HepG2 (cell line): ENCODE data around the gene FLYWCH1. TPM values are rescaled to one million over a fixed set of nuclear protein-coding genes. Genes with fewer than 3 reads are reported as not detected.

Source experiments
- KLF11 ChIP-seq: IDR thresholded peaks from 2 replicates; pipeline ENCODE4 v1.6.1; 2016; ENCODE audit warnings: missing compliant biosample characterization
- PCBP2 ChIP-seq: fragments of 200-400 bp; formaldehyde crosslinking; optimal IDR thresholded peaks from 2 replicates; pipeline ENCODE3; 2018; ENCODE audit warnings: low read length, low read depth; ENCODE audit not compliant: poor library complexity, severe bottlenecking
- SNRNP70 ChIP-seq: fragments of 200-400 bp; formaldehyde crosslinking; IDR thresholded peaks from 2 replicates; pipeline ENCODE4 v1.6.1; 2017; ENCODE audit warnings: mild to moderate bottlenecking, low read depth, low read length, moderate library complexity
- SRF ChIP-seq: IDR thresholded peaks from 2 replicates; pipeline ENCODE4 v1.6.1; 2011; ENCODE audit warnings: mild to moderate bottlenecking, low read depth, low read length, moderate library complexity
- ZFP36L2 ChIP-seq: sonication (generic); formaldehyde crosslinking; IDR thresholded peaks from 2 replicates; pipeline ENCODE4 v1.4.0; 2020; ENCODE audit warnings: missing genetic modification reagents
- ZNF660 ChIP-seq: sonication (generic); formaldehyde crosslinking; IDR thresholded peaks from 2 replicates; pipeline ENCODE4 v1.5.1; 2020; ENCODE audit warnings: mild to moderate bottlenecking, low read depth, missing genetic modification reagents, borderline replicate concordance
- ZSCAN9 ChIP-seq: IDR thresholded peaks from 2 replicates; pipeline ENCODE4 v1.6.1; 2016; ENCODE audit warnings: borderline replicate concordance
- polyA plus RNA-seq, 8 experiments: library from polyadenylated mRNA; depleted of rRNA in 3 of 8; stranded (reverse) in 7 of 8; unstranded in 1 of 8; fragments of >200 nt; fragmentation: Illumina TruSeq in 4 of 8; extraction: Trizol in 4 of 8; gene quantifications; 2 replicates each; pipeline versions ENCODE4 v1.2.1 to v1.2.3, GENCODE V29; 2011 to 2016; ENCODE audit warnings: low read depth in 4 of 8, missing spikeins in 1 of 8, mixed read lengths in 1 of 8; ENCODE audit not compliant: insufficient read depth in 1 of 8
- total RNA-seq, 5 experiments: library from RNA; depleted of rRNA; stranded (reverse); fragments of >200 nt; fragmentation: Illumina TruSeq; extraction: Trizol; gene quantifications; 2 replicates each; pipeline ENCODE4 v1.2.3, GENCODE V29; 2016; ENCODE audit warnings: low read depth in 1 of 5
- TF ChIP-seq, protein P1 (sequence below): sonication (generic); formaldehyde crosslinking; IDR thresholded peaks from 2 replicates; pipeline ENCODE4 v1.4.0; 2020; ENCODE audit warnings: missing genetic modification reagents, borderline replicate concordance
- TF ChIP-seq, protein P2 (sequence below): sonication (generic); formaldehyde crosslinking; IDR thresholded peaks from 2 replicates; pipeline ENCODE4 v1.4.0; 2020; ENCODE audit warnings: missing genetic modification reagents
- TF ChIP-seq, protein P3 (sequence below): sonication (generic); formaldehyde crosslinking; IDR thresholded peaks from 2 replicates; pipeline ENCODE4 v1.4.0; 2020; ENCODE audit warnings: missing genetic modification reagents
- TF ChIP-seq, protein P4 (sequence below): IDR thresholded peaks from 2 replicates; pipeline ENCODE4 v1.6.1; 2016; ENCODE audit warnings: missing biosample characterization, missing genetic modification reagents, low read depth
- TF ChIP-seq, protein P5 (sequence below): sonication (generic); formaldehyde crosslinking; IDR thresholded peaks from 2 replicates; pipeline ENCODE4 v1.8.1; 2023; ENCODE audit warnings: missing genetic modification reagents, mild to moderate bottlenecking, borderline replicate concordance

FLYWCH1 gene
- total and polyA plus RNA-seq, 2 of the 13 experiments (the other 11 are each of a cell fraction or from before 2014, with no cell fraction given): 7.3 to 12.4 TPM

DNA sequence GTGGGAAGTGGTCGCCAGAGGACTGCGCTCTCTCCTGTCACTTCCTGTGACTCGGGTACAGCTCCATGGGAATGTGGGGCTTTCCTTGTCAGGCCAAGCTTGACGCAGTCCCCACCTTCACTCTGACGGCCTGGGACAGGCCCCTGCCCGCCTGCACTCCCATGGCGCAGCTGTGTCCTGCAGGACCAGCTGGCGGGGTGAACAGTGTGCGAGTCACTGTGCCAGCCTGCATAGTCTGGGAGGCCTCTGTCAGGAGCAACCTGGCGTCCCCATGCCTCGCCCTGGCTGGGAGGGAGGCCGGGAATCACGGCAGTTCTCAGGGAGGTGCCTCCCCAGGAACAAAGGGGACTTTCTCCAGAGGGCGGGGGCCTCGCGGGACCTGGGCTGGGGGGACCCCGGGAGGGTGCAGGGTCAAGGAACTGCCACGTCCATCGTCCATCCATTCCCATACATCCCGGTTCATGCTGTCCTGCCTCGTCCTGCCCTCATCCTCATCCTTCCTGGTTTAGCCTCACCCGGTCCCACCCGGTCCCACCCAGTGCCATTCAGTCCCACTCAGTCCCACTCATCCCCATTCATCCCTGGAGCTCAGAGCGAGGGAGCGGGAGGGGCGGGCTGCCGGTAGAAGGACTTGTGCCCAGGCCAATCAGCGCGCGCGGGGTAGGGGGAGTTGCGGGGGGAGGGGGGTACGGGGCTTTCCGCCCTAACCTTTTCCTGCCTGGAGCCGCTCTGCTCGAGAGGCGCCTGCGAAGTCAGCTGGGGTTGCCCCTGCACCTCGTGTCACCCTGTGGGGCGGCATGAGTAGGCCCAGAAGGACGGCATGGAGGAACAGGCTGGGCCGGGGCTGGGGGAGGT lies 13.4 kb downstream of the FLYWCH1 start (continued):
- TF ChIP-seq, protein P1, sequence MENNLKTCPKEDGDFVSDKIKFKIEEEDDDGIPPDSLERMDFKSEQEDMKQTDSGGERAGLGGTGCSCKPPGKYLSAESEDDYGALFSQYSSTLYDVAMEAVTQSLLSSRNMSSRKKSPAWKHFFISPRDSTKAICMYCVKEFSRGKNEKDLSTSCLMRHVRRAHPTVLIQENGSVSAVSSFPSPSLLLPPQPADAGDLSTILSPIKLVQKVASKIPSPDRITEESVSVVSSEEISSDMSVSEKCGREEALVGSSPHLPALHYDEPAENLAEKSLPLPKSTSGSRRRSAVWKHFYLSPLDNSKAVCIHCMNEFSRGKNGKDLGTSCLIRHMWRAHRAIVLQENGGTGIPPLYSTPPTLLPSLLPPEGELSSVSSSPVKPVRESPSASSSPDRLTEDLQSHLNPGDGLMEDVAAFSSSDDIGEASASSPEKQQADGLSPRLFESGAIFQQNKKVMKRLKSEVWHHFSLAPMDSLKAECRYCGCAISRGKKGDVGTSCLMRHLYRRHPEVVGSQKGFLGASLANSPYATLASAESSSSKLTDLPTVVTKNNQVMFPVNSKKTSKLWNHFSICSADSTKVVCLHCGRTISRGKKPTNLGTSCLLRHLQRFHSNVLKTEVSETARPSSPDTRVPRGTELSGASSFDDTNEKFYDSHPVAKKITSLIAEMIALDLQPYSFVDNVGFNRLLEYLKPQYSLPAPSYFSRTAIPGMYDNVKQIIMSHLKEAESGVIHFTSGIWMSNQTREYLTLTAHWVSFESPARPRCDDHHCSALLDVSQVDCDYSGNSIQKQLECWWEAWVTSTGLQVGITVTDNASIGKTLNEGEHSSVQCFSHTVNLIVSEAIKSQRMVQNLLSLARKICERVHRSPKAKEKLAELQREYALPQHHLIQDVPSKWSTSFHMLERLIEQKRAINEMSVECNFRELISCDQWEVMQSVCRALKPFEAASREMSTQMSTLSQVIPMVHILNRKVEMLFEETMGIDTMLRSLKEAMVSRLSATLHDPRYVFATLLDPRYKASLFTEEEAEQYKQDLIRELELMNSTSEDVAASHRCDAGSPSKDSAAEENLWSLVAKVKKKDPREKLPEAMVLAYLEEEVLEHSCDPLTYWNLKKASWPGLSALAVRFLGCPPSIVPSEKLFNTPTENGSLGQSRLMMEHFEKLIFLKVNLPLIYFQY (CRISPR knock-in tag): no peak
- TF ChIP-seq, protein P2, sequence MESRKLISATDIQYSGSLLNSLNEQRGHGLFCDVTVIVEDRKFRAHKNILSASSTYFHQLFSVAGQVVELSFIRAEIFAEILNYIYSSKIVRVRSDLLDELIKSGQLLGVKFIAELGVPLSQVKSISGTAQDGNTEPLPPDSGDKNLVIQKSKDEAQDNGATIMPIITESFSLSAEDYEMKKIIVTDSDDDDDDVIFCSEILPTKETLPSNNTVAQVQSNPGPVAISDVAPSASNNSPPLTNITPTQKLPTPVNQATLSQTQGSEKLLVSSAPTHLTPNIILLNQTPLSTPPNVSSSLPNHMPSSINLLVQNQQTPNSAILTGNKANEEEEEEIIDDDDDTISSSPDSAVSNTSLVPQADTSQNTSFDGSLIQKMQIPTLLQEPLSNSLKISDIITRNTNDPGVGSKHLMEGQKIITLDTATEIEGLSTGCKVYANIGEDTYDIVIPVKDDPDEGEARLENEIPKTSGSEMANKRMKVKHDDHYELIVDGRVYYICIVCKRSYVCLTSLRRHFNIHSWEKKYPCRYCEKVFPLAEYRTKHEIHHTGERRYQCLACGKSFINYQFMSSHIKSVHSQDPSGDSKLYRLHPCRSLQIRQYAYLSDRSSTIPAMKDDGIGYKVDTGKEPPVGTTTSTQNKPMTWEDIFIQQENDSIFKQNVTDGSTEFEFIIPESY (CRISPR knock-in tag): no peak
- TF ChIP-seq PCBP2 (no peak), ZNF660 (CRISPR knock-in tag) (no peak), ZFP36L2 (CRISPR knock-in tag) (no peak), SNRNP70 (no peak), SRF (no peak), ZSCAN9 (CRISPR knock-in tag) (no peak), KLF11 (no peak)
- TF ChIP-seq, protein P3, sequence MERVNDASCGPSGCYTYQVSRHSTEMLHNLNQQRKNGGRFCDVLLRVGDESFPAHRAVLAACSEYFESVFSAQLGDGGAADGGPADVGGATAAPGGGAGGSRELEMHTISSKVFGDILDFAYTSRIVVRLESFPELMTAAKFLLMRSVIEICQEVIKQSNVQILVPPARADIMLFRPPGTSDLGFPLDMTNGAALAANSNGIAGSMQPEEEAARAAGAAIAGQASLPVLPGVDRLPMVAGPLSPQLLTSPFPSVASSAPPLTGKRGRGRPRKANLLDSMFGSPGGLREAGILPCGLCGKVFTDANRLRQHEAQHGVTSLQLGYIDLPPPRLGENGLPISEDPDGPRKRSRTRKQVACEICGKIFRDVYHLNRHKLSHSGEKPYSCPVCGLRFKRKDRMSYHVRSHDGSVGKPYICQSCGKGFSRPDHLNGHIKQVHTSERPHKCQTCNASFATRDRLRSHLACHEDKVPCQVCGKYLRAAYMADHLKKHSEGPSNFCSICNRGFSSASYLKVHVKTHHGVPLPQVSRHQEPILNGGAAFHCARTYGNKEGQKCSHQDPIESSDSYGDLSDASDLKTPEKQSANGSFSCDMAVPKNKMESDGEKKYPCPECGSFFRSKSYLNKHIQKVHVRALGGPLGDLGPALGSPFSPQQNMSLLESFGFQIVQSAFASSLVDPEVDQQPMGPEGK (CRISPR knock-in tag): no peak
- TF ChIP-seq, protein P4, sequence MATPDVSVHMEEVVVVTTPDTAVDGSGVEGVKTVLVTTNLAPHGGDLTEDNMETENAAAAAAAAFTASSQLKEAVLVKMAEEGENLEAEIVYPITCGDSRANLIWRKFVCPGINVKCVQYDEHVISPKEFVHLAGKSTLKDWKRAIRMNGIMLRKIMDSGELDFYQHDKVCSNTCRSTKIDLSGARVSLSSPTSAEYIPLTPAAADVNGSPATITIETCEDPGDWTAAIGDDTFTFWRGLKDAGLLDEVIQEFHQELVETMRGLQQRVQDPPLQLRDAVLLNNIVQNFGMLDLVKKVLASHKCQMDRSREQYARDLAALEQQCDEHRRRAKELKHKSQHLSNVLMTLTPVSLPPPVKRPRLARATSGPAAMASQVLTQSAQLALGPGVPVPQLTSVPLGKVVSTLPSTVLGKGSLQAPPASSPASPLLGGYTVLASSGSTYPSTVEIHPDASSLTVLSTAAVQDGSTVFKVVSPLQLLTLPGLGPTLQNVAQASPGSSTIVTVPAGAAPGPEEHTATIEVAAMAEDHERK (CRISPR knock-in tag): no peak
- TF ChIP-seq, protein P5, sequence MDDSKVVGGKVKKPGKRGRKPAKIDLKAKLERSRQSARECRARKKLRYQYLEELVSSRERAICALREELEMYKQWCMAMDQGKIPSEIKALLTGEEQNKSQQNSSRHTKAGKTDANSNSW: no peak
